Calu3 (cell line): ENCODE data around the gene ADAD2. TPM values are rescaled to one million over a fixed set of nuclear protein-coding genes. Genes with fewer than 3 reads are reported as not detected.

Source experiments
- BruUV-seq: library from RNA; stranded (reverse); fragments of 400-500 nt; replicated peaks from 2 replicates; lab custom pipeline; 2021; lab: Mats Ljungman, UMichigan
- CTCF ChIA-PET: fragments of 300-600 bp; sonication (Branson Sonifier 250); formaldehyde crosslinking; loops from one replicate; lab custom pipeline; 2022; ENCODE audit warnings: antibody characterized with exemption; lab: Charles Lee
- DNase-seq: peaks from one replicate; pipeline ENCODE4 v3.0.0; 2022
- H3K27ac Mint-ChIP-seq: one replicate; pipeline ENCODE4 v1.8.0; 2022; ENCODE audit warnings: mixed read lengths; ENCODE audit not compliant: unreplicated experiment
- H3K27me3 Mint-ChIP-seq: one replicate; pipeline ENCODE4 v1.8.0; 2022; ENCODE audit warnings: mixed read lengths; ENCODE audit not compliant: unreplicated experiment
- H3K36me3 Mint-ChIP-seq: one replicate; pipeline ENCODE4 v1.8.0; 2022; ENCODE audit warnings: mild to moderate bottlenecking, moderate library complexity, mixed read lengths; ENCODE audit not compliant: insufficient read depth, unreplicated experiment
- H3K4me1 Mint-ChIP-seq: one replicate; pipeline ENCODE4 v1.8.0; 2022; ENCODE audit warnings: mild to moderate bottlenecking, low read depth, mixed read lengths; ENCODE audit not compliant: unreplicated experiment
- H3K4me3 Mint-ChIP-seq: one replicate; pipeline ENCODE4 v1.8.0; 2022; ENCODE audit warnings: mild to moderate bottlenecking, low read depth, moderate library complexity, mixed read lengths; ENCODE audit not compliant: unreplicated experiment
- H3K9me3 Mint-ChIP-seq: one replicate; pipeline ENCODE4 v1.8.0; 2022; ENCODE audit warnings: low read depth, mixed read lengths; ENCODE audit not compliant: unreplicated experiment
- intact Hi-C: fragments of 100-400 bp; cut with micrococcal nuclease; formaldehyde crosslinking; loops from one replicate; pipeline ENCODE4 v1.10.0; 2022; ENCODE audit not compliant: unreplicated experiment
- total RNA-seq: library from RNA; stranded (reverse); gene quantifications from 2 replicates; pipeline ENCODE4 v1.2.3, GENCODE V29; 2022
- TF ChIP-seq, protein P1 (sequence below): fragments of 200-600 bp; IDR thresholded peaks from one replicate; pipeline ENCODE4 v1.8.0; 2022; ENCODE audit warnings: antibody characterized with exemption; ENCODE audit not compliant: unreplicated experiment

ADAD2 gene
- total RNA-seq, 1 experiment from 2014 or later = not detected

DNA sequence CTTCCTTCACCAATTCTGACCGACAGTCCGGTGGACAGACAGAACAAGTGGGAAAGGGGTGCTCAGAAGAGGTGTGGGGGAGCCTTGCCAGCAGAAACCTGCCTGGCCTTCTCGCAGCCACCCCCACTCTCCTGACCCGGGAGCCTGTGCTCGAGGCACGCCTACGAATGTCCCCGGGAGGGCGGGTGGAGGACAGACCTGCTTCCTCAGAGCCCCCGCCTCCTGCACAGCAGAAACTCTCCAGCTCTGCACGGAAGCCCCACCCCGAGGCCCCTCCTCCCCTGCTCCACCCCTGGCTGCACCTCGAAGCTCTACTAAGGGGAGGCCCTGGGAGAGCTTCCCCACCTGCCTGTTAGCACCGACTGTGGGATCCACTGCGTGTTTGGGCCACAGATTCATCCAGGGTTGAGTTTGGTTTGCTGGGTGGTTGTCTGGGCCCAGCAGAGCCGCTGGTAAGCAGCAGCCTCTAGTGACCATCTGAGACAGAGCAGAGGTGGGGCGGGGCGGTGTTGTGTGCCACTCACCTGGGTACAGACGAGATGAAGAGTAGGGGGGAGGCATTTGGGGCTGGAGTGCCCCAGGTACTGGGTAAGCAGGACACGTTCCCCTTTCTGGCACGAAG is 10.3 kb upstream of the ADAD2 start:
- H3K27ac Mint-ChIP-seq = no peak overlapping the region
- TF ChIP-seq, protein P1, sequence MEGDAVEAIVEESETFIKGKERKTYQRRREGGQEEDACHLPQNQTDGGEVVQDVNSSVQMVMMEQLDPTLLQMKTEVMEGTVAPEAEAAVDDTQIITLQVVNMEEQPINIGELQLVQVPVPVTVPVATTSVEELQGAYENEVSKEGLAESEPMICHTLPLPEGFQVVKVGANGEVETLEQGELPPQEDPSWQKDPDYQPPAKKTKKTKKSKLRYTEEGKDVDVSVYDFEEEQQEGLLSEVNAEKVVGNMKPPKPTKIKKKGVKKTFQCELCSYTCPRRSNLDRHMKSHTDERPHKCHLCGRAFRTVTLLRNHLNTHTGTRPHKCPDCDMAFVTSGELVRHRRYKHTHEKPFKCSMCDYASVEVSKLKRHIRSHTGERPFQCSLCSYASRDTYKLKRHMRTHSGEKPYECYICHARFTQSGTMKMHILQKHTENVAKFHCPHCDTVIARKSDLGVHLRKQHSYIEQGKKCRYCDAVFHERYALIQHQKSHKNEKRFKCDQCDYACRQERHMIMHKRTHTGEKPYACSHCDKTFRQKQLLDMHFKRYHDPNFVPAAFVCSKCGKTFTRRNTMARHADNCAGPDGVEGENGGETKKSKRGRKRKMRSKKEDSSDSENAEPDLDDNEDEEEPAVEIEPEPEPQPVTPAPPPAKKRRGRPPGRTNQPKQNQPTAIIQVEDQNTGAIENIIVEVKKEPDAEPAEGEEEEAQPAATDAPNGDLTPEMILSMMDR = no peak
- CTCF ChIA-PET = no interaction called here
- peaks cover 11% of the 10 kb centered on the region for H3K4me1 Mint-ChIP-seq
- BruUV-seq = no TSS peak
- no peak for DNase-seq
- H3K9me3 Mint-ChIP-seq = no peaks in the 10 kb centered on the region
- H3K27me3 Mint-ChIP-seq = no peaks in the 10 kb centered on the region
- intact Hi-C loops = no loop called here
- peaks cover 38% of the 10 kb centered on the region for H3K36me3 Mint-ChIP-seq
- H3K4me3 Mint-ChIP-seq = no peak overlapping the region

DNA sequence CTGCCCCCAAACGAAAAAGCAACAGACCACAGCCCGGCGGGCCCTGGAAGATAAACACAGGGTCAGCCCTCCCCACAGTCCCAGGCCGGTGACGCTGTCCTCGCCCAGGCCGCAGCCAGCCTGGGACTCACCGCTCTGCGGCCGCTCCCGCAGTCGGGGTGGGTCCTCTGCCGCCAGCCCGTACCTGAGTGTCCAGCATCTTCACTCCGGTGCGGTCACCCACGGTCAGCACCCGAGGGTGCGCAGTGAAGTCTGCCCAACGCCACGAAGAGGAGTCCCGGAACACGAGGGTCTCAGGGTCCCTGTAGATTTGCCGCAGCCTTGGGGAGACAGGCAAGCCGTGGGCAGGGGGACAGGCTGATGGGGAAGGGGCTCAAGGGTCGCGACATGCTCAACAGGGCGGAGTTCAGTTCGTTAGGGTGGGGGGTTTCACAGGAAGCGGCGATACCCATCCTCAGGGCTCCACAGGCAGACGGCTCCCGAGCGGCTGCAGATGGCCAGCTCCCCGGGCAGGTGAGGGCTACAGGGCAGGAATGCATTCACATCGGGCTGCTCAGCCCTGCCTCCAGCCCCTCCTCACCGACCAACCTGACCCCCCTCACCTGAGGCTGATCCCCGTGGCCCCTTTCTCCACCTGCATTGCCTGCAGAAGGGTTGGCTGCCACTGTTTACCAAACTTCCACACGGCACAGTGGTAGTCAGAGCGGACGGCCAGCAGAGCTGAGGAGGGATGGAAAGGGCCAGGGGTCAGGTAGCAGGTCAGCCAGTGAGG is 9.6 kb upstream of the ADAD2 start:
- Mint-ChIP-seq H3K36me3 (peaks cover 45% of the 10 kb centered on the region), H3K27ac (no peak overlapping the region), H3K9me3 (no peaks in the 10 kb centered on the region), H3K4me1 (peaks cover 9% of the 10 kb centered on the region), H3K27me3 (no peaks in the 10 kb centered on the region), H3K4me3 (no peak overlapping the region)
- intact Hi-C loops = no loop called here
- no TSS peak for BruUV-seq
- TF ChIP-seq, protein P1 = no peak
- DNase-seq = no peak
- CTCF ChIA-PET = no interaction called here

DNA sequence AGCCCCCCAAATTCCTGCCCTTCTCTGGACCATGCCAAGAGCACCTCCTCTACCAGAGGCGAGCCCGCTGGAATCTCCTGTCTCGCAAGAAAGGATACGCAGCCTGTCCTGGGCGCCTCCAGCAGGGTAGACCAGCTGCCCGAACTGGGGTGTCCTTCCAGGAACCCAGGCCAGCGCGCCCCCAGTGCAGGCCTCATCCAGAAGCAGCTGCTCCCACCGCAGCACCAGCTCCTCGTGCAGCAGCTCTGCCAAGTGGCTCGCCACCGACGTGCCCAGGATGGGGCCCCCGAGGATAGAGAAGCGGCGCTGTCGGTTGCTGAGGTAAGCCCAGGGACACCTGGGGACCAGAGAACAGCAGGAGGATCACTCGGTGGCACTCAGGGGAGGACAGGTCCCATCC is 8.9 kb upstream of the ADAD2 start:
- intact Hi-C loops = no loop called here
- DNase-seq = no peak
- CTCF ChIA-PET = no interaction called here
- H3K27me3 Mint-ChIP-seq = no peaks in the 10 kb centered on the region
- TF ChIP-seq, protein P1 = no peak
- H3K9me3 Mint-ChIP-seq = no peaks in the 10 kb centered on the region
- no TSS peak for BruUV-seq
- no peak overlapping the region for H3K4me3 Mint-ChIP-seq
- H3K27ac Mint-ChIP-seq = no peak overlapping the region
- H3K36me3 Mint-ChIP-seq = peaks cover 53% of the 10 kb centered on the region
- peaks cover 9% of the 10 kb centered on the region for H3K4me1 Mint-ChIP-seq

DNA sequence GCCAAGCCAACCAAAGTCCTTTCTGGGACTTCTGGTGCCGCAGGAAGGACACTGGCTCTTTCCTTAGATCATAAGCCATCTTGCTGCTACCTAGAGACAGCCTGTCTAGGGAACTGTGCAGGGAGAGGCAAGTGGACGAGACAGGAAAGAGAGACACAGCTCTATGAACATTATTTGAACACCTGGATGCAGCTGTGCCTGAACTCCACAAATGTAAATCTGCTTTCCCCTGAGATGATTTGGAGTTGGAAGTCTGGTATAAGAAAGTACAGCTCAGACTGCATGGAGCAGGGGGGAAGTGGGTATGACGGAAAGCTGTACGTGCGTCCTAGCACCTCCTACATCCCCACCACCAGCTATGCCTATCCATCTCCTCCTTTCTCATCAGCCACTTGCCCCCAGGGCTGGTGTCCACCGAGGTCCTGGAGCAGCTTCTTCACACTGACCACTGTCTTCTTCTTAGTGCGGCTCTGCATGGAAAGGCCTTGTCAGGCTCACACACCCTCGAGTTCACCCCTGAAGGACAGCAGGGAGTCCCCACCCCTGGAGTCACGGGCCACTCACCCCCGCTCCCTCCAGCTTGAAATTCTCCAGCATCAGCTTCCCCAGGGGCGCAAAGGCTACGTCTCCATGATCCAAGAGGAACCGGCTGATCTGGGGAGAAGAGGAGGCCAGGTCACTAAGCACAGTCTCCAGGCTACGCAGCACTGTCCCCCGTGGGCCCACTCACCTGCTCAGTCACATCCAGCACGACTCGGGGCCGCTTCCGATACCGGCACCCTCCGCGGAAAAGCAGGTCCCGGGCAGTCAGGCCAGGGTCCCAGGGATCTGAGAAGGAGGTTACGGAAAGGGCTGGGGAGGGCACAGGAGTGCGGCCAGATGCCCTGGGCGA is 8.0 kb upstream of the ADAD2 start:
- Mint-ChIP-seq H3K4me1 (peaks cover 9% of the 10 kb centered on the region), H3K4me3 (no peak overlapping the region), H3K27me3 (no peaks in the 10 kb centered on the region), H3K9me3 (no peaks in the 10 kb centered on the region), H3K27ac (no peak overlapping the region), H3K36me3 (peaks cover 49% of the 10 kb centered on the region)
- CTCF ChIA-PET = no interaction called here
- intact Hi-C loops = no loop called here
- no peak for DNase-seq
- TF ChIP-seq, protein P1 = no peak
- BruUV-seq = no TSS peak
